HL-60/S4 treated with phorbol 12-myristate 13-acetate at 8.2 ng/mL for 4 days and 3 days (cell line): Measurements from ENCODE around the gene ANKRD9.

Source experiments
- in situ Hi-C: fragments of 300-500 bp; cut with MboI; formaldehyde crosslinking; loops from 2 replicates; pipeline ENCODE4 v1.15.0; 2022; ENCODE audit warnings: low sequenced_read_pairs

ANKRD9 gene

GRCh38 chr14:102479777-102480176 is 29.8 kb downstream of the ANKRD9 start:
- in situ Hi-C loops = no loop called here

GRCh38 chr14:102479107-102479506 is 30.5 kb downstream of the ANKRD9 start:
- in situ Hi-C loops = no loop called here

DNA sequence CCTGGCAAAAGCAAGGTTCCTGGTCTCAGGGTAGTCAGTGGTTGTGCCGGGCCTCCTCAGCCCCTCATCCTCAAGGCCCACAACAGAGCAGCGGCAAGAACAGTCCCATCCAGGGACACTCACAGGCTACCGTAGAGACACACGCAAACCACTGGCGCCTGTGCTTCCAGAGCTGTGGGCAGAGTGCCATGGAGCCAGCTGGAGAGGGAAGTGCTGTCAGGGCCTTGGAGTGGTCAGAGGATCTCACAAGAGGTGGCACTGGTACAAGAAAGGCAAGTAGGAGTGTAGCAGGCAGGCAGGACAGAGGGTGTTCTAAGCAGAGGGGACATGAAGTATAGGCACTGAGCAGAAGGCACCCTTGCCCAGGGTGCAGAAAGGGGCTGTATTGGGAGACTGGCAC is 34.6 kb downstream of the ANKRD9 start:
- in situ Hi-C loops = no loop called here

- in situ Hi-C loops = no loop called here
Measured at GRCh38 chr14:102473559-102473958, 36.0 kb downstream of the ANKRD9 start.

DNA sequence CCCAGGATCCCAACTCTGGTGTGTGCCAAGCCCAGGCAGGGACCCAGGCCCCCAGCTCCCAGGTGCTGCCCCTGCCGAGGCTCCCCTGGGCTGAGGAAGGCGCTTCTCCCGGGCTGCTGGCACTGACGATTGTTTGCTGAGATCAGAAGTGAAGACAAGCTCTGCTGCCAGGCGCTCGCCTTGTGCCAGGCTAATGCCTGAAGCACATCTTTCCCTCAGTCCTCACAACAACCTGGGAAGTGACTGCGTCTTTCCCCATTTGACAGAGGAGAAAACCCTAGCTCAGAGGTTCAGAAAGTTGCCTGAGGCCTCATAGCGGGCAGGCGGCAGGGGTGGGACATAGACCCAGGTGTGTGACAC is 36.8 kb downstream of the ANKRD9 start:
- in situ Hi-C loops = no loop called here

- in situ Hi-C loops = no loop called here
Measured at GRCh38 chr14:102471921-102472790, 37.4 kb downstream of the ANKRD9 start.

DNA sequence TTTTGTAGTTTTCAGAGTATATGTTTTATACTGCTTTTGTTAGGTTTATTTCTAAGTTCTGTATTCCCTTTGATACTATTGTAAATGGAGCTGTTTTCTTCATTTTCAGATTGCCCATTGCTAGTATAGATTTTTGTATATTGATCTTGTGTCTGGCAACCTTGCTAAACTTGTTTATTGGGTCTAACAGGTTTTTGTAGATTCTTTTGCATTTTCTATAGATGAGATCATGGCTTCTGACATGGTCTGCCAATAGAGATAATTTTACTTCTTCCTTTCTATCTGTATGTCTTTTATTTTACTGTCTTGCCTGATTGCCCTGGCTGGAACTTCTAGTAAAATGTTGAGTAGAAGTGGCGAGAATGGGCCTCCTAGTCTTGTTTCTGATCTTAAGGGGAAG is 40.3 kb downstream of the ANKRD9 start:
- in situ Hi-C loops = no loop called here

GRCh38 chr14:102464846-102465341 is 44.7 kb downstream of the ANKRD9 start:
- in situ Hi-C loops = no loop called here

DNA sequence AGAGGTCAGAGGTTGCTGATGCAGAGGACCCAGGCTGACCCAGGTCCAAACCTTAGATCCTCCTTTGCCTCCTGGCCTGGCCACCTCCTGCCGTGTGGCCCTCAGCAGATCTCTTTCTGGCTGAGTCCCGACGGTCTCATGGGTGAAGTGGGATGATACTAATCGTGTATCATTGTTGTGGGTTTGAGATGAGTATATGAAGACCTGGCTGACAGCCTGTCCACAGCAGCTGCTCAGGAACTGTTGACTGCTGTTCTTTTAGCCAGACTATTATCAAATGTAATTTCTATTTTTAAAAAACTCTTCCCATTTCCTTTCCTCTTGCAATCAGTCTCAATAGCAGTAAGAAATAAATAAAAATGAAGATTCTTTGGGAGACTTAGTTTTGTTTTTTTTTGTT is 45.6 kb downstream of the ANKRD9 start:
- in situ Hi-C loops = no loop called here

- in situ Hi-C loops = no loop called here
Measured at GRCh38 chr14:102462391-102462790, 47.2 kb downstream of the ANKRD9 start.

DNA sequence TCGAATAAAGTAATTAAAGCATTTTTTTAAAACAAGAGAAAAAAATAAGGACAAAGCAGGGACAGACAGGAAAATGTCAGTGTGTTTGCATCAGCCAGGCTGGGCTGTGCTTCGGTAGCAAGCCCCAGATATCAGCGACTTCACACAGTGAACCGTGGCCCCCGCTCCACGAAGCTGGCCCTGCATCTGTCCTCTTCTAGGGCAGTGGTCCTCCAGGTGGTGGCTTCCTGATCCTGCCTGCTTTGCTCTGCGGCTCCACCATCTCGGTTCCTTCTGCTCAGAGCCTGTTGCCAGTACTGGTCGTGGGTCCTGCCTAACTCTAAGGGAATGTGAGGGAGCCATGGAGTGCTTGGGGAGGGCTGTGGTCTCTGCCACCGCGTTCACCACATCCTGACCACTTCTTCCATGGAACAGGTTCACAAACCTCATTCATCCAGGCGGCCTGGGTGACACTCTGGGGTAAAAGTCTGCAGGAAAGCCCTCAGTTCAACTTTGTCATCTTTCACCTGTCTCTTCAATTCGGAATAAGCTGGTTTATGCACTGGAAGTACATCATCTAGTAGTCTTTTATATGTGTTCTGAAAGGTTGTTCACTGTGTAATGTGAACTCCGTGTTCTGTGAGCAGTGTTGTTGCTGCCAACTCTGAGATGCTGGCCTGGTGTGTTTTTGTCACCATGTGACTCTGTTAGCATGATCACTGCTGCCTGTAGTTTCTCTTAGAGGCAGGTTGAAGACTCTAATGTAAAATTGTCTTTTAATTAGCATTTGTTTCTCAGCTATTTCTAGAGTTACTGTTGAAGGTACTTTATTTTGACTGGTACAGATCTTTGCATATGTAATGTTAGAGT is 47.9 kb downstream of the ANKRD9 start:
- in situ Hi-C loops = no loop called here

- in situ Hi-C loops = no loop called here
Measured at GRCh38 chr14:102457509-102457908, 52.1 kb downstream of the ANKRD9 start.

GRCh38 chr14:102454711-102455110 is 54.9 kb downstream of the ANKRD9 start:
- in situ Hi-C loops = no loop called here

DNA sequence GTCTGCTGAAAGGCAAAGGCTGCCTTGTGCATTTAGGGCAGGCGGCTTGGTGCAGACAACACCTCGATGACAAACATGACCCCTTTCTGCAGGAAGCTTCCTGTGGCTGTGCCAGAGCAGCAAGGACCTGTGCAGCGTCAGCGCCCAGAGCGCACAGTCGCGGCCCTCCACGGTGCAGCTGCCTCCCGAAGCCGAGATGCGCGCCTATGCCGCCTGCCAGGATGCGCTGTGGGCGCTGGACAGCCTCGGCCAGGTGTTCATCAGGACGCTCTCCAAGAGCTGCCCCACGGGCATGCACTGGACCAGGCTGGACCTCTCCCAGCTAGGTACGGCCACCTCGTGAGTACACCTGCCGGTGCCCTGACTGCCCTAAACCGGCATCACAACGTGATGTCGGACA is 57.3 kb downstream of the ANKRD9 start:
- in situ Hi-C loops = no loop called here
